ENCODE results near the gene AGAP1.

AGAP1 gene

GRCh38 chr2:235453605-235454151 is 40.2 kb upstream of the AGAP1 start:
- DNase-seq (ENCODE audit: low read depth) = no peak
- no peak overlapping the region for H3K4me3 ChIP-seq (ENCODE audit: low read length)
- no peak for TF ChIP-seq CTCF (IDR thresholded peaks at IDR 0.05; ENCODE audit: insufficient read depth, low read depth, low read length, missing control alignments)

GRCh38 chr2:235458839-235459273 is 35.0 kb upstream of the AGAP1 start:
- peak; percentile 72 for DNase-seq (ENCODE audit: low read depth)
- no peak for TF ChIP-seq CTCF (IDR thresholded peaks at IDR 0.05; ENCODE audit: insufficient read depth, low read depth, low read length, missing control alignments)
- H3K4me3 ChIP-seq (ENCODE audit: low read length) = no peak overlapping the region

- no peak for TF ChIP-seq CTCF (IDR thresholded peaks at IDR 0.05; ENCODE audit: insufficient read depth, low read depth, low read length, missing control alignments)
- no peak overlapping the region for H3K4me3 ChIP-seq (ENCODE audit: low read length)
- no peak for DNase-seq (ENCODE audit: low read depth)
Measured at GRCh38 chr2:235460548-235461047, 33.2 kb upstream of the AGAP1 start.

- DNase-seq (ENCODE audit: low read depth) = no peak
- TF ChIP-seq CTCF (IDR thresholded peaks at IDR 0.05; ENCODE audit: insufficient read depth, low read depth, low read length, missing control alignments) = no peak
- no peak overlapping the region for H3K4me3 ChIP-seq (ENCODE audit: low read length)
Measured at GRCh38 chr2:235461763-235462414, 32.0 kb upstream of the AGAP1 start.

- H3K4me3 ChIP-seq (ENCODE audit: low read length) = no peak overlapping the region
- TF ChIP-seq CTCF (IDR thresholded peaks at IDR 0.05; ENCODE audit: insufficient read depth, low read depth, low read length, missing control alignments) = no peak
- DNase-seq (ENCODE audit: low read depth) = no peak
Measured at GRCh38 chr2:235462415-235462790, 31.4 kb upstream of the AGAP1 start.

GRCh38 chr2:235463893-235464292 is 29.9 kb upstream of the AGAP1 start:
- no peak for TF ChIP-seq CTCF (IDR thresholded peaks at IDR 0.05; ENCODE audit: insufficient read depth, low read depth, low read length, missing control alignments)
- no peak overlapping the region for H3K4me3 ChIP-seq (ENCODE audit: low read length)
- no peak for DNase-seq (ENCODE audit: low read depth)

GRCh38 chr2:235467588-235467987 is 26.3 kb upstream of the AGAP1 start:
- peak; percentile 82 for DNase-seq (ENCODE audit: low read depth)
- no peak overlapping the region for H3K4me3 ChIP-seq (ENCODE audit: low read length)
- TF ChIP-seq CTCF (IDR thresholded peaks at IDR 0.05; ENCODE audit: insufficient read depth, low read depth, low read length, missing control alignments) = no peak

Data from epithelial cell of esophagus (primary cell).